ENCODE data around the gene RNF150.

GRCh38 chr4:140996766-140997165 is 136.5 kb downstream of the RNF150 start:
- TF ChIP-seq SUZ12 (IDR thresholded peaks at IDR 0.05; ENCODE audit: extremely low read depth, insufficient read depth, insufficient read length) (no peak), YY1 (IDR thresholded peaks at IDR 0.05; ENCODE audit: insufficient read depth, insufficient read length) (no peak)

Measured in NT2/D1 (cell line).